ENCODE results near the gene WNT7B.
A peak's percentile ranks its signal among the peaks of the same experiment; 100 is the strongest.

Gene WNT7B

GRCh38 chr22:45927059-45927458 is 49.9 kb downstream of the WNT7B start:
- DNase-seq (ENCODE audit: low spot score): no peak

DNA sequence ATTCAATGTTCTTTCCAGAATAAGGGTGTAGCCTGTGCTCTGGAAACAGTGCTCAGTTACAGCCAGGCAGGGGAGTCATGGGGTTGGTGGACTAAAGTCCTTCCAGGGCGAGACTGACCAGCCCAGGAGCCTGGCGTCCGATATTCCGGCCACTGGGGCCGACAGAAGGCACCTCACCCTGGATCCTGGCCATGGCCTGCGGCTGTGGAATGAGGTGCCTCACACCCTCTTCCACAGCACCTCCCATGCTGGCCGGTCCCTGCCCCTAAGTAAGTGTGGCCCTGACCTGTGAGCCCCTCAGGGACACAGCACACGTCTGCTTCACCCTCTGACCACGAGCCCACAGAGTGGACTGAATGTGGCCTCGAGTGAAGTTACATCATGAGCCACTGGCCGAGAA is 50.5 kb downstream of the WNT7B start:
- no peak for DNase-seq (ENCODE audit: low spot score)

DNA sequence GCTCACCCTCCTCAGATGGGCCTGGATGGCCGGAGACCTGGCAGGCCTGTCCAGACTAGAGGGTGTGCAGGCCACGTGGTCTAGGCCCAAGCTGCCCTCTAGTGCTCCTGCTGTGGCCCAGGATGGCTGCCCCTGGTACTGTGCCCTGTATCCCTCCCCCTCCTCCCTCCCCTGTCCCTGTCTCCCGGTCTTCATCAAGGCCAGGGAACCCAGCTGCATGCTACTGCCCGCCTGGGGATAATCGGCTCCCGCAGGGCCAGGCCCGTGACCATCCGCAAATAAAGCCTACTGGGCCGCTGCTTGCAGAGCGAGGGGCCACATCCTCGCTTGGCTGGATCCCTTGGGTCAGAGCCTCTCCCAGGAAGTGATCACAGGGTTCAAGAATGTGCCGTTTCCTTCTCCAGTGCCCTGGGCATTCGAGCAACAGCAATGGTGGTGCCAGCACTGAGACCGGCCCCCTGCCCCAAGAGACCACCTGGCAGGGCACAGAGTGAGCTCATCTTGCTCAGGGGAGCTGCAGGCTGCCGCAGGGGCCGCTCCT is 51.1 kb downstream of the WNT7B start:
- no peak for DNase-seq (ENCODE audit: low spot score)

- DNase-seq (ENCODE audit: low spot score): no peak
Observed at GRCh38 chr22:45923835-45924234, 53.1 kb downstream of the WNT7B start.

- no peak for DNase-seq (ENCODE audit: low spot score)
Observed at GRCh38 chr22:45923212-45923611, 53.8 kb downstream of the WNT7B start.

DNA sequence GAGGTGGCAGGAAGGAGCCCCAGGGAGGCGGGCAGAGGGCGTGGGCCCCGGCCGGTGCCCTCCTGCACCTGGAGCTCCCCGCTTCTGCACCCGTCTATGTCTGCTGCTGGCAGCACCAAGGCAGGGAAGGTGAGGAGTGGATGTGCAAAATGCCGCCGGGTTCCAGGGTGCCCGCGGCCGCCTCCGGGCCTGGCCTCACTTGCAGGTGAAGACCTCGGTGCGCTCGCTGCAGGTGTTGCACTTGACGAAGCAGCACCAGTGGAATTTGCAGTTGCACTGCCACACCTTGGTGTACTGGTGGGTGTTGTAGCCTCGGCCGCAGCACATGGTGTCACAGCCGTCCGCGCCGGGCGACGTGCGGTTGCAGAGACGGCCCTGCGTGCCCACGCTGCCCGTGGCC is 54.3 kb downstream of the WNT7B start:
- DNase-seq (ENCODE audit: low spot score): no peak

GRCh38 chr22:45922256-45922655 is 54.7 kb downstream of the WNT7B start:
- DNase-seq (ENCODE audit: low spot score): no peak

DNA sequence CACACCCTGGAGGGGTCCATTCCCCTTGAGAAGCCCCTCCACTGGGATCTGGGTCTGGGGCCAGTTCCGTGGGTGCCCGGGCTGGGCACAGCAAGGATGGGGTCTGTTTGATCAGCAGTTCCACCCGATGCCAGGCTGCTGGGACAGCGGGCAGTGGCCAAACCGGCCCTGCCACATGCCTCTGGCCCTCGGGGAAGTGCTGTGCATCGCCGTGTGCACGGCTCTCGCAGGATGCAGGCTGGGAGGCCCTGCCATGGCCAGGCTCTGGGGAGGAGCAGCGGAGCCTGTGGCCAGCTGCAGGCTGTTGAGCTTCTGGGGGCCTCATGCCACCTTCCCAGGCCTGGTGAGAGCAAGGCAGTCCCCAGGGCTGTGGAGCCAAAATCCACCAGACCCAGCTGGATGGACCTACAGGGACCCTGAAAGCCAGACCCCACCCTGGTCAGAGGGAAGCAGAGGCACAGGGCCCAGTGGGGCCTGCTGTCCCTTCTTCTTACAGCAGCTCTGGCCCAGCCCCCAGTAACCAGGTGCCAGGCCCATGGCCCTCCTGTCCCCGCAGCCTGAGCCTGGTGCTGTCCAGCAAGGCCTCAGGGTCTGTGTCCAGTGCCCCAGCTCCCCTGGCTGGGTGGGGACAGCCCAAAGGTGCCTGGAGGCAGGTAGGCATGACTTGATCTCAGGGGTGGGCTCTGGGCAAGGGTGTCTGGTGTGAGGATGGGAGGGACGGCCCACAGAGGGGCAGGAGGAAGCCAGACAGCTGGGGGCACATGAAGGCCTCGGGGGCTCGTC is 57.3 kb downstream of the WNT7B start:
- DNase-seq (ENCODE audit: low spot score): no peak

- peak; percentile 74 for DNase-seq (ENCODE audit: low spot score)
Observed at GRCh38 chr22:45918459-45919370, 58.2 kb downstream of the WNT7B start.

DNA sequence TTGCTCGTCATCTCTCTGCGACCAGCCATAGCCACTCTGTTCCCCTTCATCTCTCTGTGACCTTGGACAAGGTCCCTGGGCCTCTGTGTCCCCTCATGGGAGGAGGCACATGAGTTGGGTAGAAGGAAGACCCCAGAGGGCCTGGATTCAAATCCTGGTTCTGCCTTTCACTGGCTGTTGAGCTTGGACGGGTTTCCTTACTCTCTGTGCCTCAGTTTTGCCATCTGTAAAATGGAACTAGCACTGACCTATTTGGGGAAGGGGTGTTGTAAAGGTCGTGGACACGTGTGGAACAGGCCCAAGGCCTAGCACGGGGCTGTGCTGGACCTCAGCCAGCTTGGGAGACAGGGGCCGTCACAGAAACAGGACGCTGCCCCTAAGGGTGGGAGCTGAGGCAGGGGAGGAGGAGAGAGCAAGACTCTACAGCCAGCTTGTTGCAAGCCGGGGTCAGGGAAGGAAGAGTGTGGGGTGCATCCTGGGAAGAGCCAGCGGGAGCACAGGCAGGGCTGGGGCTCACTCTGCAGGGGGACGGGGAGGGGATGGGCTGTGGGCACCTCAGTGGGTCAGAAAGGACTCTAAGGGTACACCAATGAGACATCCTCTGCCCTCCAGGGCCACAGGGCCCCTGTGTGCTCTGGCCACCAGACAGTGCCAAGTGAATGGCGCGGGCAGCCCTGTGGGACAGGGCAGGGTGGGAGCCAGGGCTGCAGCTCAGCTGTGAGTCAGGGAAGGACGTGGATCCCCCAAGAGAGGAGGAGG is 59.1 kb downstream of the WNT7B start:
- DNase-seq (ENCODE audit: low spot score): no peak

DNA sequence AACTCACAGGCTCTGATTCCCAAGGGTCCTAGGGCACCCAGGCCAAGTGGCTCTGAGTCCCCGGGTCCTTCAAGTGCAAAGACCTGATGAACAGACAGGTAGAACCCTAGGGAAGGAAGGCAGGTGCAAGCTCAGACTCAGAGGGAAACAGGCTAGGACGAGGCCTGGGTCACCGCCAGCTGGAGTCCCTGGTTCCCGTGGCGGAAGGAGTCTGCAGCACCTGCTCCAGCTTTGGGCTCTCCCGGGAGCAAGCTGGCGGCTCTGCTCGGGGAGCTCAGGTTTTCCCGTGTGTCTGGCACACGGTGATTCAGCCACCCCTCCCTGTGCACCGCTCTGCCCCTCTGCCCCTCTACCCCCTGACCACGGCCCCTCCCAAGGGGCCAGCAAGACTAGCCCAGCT is 59.8 kb downstream of the WNT7B start:
- no peak for DNase-seq (ENCODE audit: low spot score)

GRCh38 chr22:45916515-45916914 is 60.4 kb downstream of the WNT7B start:
- no peak for DNase-seq (ENCODE audit: low spot score)

GRCh38 chr22:45915841-45916240 is 61.1 kb downstream of the WNT7B start:
- DNase-seq (ENCODE audit: low spot score): no peak

DNA sequence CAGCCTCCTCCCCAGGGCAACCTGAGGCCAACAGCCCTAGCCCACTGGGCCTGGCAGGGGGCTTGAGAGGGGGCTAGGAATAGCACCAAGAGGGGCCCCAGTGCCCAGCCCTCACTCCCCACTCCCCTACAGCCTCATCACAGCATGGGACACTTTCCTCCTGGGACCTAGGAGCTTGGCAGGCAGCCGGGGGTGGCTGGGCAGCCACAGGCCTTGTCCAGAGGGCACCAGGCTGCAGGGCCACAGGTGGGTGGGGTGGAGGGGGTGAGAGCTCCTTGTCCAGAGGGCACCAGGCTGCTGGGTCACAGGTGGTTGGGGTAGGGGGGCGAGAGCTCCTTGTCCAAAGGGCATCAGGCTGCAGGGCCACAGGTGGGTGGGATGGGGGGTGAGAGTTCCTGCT is 61.8 kb downstream of the WNT7B start:
- no peak for DNase-seq (ENCODE audit: low spot score)

- DNase-seq (ENCODE audit: low spot score): no peak
Observed at GRCh38 chr22:45914309-45914708, 62.7 kb downstream of the WNT7B start.

DNA sequence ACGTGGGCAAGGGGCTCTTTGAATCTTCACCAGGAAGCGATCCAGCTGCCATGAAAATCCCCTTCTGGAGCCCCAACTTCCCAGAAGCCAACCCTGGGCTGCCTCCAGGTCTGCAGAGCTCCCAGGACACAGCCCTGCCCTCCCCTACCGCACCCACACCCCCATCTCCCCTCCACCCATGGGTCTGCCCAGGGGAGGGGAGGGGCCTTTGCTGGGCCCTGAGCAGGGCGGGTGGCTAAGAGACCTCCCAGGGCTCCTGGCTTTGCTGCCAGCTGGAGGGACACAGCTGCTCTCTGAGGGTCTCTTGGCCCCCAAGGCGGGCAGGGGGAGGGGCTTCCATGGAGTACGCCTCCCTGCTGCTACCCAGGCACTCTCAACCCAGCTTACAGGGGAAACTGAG is 64.1 kb downstream of the WNT7B start:
- no peak for DNase-seq (ENCODE audit: low spot score)

DNA sequence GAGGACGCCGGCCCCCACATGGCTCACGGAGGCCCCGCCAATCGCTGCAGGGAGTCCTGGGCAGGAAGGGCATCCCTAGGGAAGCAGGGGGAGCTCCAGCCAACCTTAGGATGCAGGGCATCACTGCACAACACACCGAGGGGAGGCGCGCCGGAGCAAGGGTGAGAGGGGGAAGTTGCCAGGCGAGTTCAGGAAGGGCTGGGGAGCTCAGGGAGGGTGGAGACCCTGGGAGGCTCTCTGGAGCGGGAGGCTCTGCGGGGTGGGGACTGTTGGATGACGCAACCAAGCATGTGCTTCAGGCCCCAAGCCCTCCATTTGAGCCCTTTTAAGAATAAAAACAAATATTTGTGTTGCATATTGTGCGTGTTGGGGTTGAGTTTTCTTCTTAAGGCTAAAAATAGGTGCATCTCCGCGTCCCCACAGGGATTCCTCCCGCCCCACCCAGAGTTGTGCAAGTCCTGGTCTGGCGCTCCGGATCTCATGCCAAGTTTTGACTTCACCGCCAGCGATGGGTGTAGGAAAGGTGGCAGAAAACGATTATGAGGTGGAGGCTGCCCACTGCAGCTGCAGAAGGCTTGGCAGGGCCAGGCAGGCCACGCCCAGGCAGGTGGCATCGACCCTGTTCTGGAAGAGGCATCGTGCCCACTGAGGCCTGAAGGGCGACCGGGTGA is 65.2 kb downstream of the WNT7B start:
- DNase-seq (ENCODE audit: low spot score): peak; percentile 81

- DNase-seq (ENCODE audit: low spot score): no peak
Observed at GRCh38 chr22:45910928-45911467, 66.0 kb downstream of the WNT7B start.

GRCh38 chr22:45908961-45909360 is 68.0 kb downstream of the WNT7B start:
- no peak for DNase-seq (ENCODE audit: low spot score)

GRCh38 chr22:45907996-45908395 is 69.0 kb downstream of the WNT7B start:
- DNase-seq (ENCODE audit: low spot score): no peak

GRCh38 chr22:45907378-45907777 is 69.6 kb downstream of the WNT7B start:
- no peak for DNase-seq (ENCODE audit: low spot score)

Measured in LoVo (cell line).